ENCODE results near the gene OSMR. TPM values are rescaled to one million over a fixed set of nuclear protein-coding genes. Genes with fewer than 3 reads are reported as not detected.

Gene OSMR
- total and polyA plus RNA-seq, 5 experiments from 2014 or later: 0.13 to 0.18 TPM; not detected in 3

DNA sequence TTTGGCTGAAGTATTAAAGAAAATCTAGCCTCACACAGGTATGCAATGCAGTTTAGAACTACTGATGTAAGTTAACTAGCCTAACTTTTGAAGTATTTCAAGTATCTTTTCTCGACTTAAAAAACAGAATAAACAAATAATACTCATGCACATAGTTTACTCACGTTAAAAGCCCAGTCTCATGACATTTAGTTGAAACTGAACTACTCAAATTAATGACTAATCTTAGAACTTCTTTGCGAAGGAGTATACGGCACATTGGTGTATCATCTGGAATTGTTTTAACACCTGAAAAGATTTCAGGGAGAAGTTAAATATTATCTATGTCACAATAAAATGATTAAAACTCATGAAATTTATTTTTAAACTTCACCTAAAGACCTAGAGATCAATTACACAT lies 98.5 kb downstream of the OSMR start:
- Mint-ChIP-seq H3K4me3 (no peak overlapping the region), H3K9me3 (no peaks in the 10 kb centered on the region), H3K27me3 (no peaks in the 10 kb centered on the region), H3K4me1 (no peaks in the 10 kb centered on the region), H3K36me3 (peaks cover 9 to 71% (median 26%) of the 10 kb centered on the region in 3 donors), H3K27ac (no peak overlapping the region)
- POLR2A ChIA-PET: no interaction called here
- ATAC-seq: no peak
- no peak for DNase-seq

- Mint-ChIP-seq H3K9me3 (no peaks in the 10 kb centered on the region), H3K36me3 (peaks cover 9 to 74% (median 35%) of the 10 kb centered on the region in 3 donors), H3K4me3 (no peak overlapping the region), H3K27ac (peak overlapping the region in 1 of 10 donors; percentile 38), H3K4me1 (no peaks in the 10 kb centered on the region), H3K27me3 (no peaks in the 10 kb centered on the region)
- no peak for DNase-seq
- no peak for ATAC-seq
- POLR2A ChIA-PET: no interaction called here
These were observed 102.7 kb downstream of the OSMR start for GRCh38 chr5:38948501-38948900.

GRCh38 chr5:38953426-38954012 lies 107.7 kb downstream of the OSMR start:
- H3K36me3 Mint-ChIP-seq: peaks cover 11 to 77% (median 25%) of the 10 kb centered on the region in 3 donors
- H3K9me3 Mint-ChIP-seq: no peaks in the 10 kb centered on the region
- H3K27me3 Mint-ChIP-seq: no peaks in the 10 kb centered on the region
- POLR2A ChIA-PET: no interaction called here
- DNase-seq (no peak), ATAC-seq (no peak)
- H3K4me1 Mint-ChIP-seq: no peaks in the 10 kb centered on the region
- no peak overlapping the region for H3K4me3 Mint-ChIP-seq
- H3K27ac Mint-ChIP-seq: no peak overlapping the region

DNA sequence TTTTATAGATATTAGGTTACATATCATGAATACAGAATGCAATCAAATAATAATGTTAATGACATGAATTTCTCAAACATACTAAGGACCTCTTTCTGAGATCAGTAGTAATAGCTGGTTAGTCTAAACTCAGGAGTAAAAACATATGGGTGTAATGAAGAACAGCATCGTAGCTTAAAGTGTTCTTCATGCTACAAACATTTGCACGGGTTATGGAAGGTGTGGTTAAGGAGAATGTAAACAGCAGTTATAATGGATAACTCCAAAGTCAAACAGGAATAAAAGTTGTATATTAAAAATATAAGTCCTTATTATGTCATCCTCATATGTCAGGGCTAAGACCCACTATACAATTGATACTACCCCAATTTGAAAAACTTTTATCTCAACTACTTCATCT lies 115.9 kb downstream of the OSMR start:
- POLR2A ChIA-PET: no interaction called here
- no peak for DNase-seq
- Mint-ChIP-seq H3K4me3 (no peak overlapping the region), H3K9me3 (no peaks in the 10 kb centered on the region), H3K27ac (no peak overlapping the region), H3K27me3 (no peaks in the 10 kb centered on the region), H3K36me3 (peaks cover 0 to 82% (median 18%) of the 10 kb centered on the region in 3 donors), H3K4me1 (no peaks in the 10 kb centered on the region)
- ATAC-seq: no peak

DNA sequence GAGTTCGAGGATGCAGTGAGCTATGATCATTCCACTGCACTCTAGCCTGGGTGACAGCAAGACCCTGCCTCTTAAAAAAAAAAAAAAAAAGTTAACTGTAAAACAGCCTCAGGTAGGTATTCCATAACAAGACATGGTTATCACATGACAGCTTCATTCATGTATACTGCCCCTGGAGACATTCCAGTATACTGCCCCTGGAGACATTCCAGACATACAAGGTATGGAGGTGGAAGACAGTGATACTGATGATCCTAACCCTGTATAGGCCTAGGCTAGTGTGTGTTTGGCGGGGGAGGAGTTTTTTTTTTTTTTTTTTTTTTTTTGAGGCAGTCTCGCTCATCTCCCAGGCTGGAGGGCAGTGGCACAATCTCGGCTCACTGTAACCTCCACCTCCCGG lies 122.9 kb downstream of the OSMR start:
- H3K36me3 Mint-ChIP-seq: peaks cover 0 to 68% (median 9%) of the 10 kb centered on the region in 3 donors
- no peak overlapping the region for H3K4me3 Mint-ChIP-seq
- ATAC-seq (no peak), DNase-seq (no peak)
- H3K27me3 Mint-ChIP-seq: no peaks in the 10 kb centered on the region
- POLR2A ChIA-PET: interaction anchor here (0.7 kb wide), 1 partner anchor 147 kb away, joined by 4 read pairs; no protein-coding TSS in a partner anchor
- H3K4me1 Mint-ChIP-seq: no peaks in the 10 kb centered on the region
- H3K27ac Mint-ChIP-seq: peak overlapping the region in 1 of 10 donors; percentile 38
- no peaks in the 10 kb centered on the region for H3K9me3 Mint-ChIP-seq

- POLR2A ChIA-PET: no interaction called here
- Mint-ChIP-seq H3K27ac (no peak overlapping the region), H3K36me3 (peaks cover 0 to 71% (median 6%) of the 10 kb centered on the region in 3 donors), H3K4me1 (peaks cover 2 to 8% (median 4%) of the 10 kb centered on the region in 4 donors), H3K4me3 (no peak overlapping the region), H3K27me3 (no peaks in the 10 kb centered on the region), H3K9me3 (no peaks in the 10 kb centered on the region)
- DNase-seq: no peak
- no peak for ATAC-seq
These were observed 132.2 kb downstream of the OSMR start for GRCh38 chr5:38978036-38978435.

- Mint-ChIP-seq H3K36me3 (peaks cover 0 to 71% (median 2%) of the 10 kb centered on the region in 3 donors), H3K27ac (peak overlapping the region in 6 of 10 donors; percentile 14 to 87 (median 50)), H3K4me3 (no peak overlapping the region), H3K27me3 (no peaks in the 10 kb centered on the region), H3K4me1 (peaks cover 2 to 8% (median 5%) of the 10 kb centered on the region in 4 donors), H3K9me3 (no peaks in the 10 kb centered on the region)
- DNase-seq (no peak), ATAC-seq (no peak)
- POLR2A ChIA-PET: no interaction called here
These were observed 133.7 kb downstream of the OSMR start for GRCh38 chr5:38979535-38979934.

Other genes starting within 250 kb of the OSMR start
- gene RICTOR, start 228.4 kb downstream of the OSMR start, total RNA-seq: 100 to 1,000 TPM in 1 of 2 experiments, 10 to 100 TPM in 1; 93.4 to 102 TPM
- 10 to 100 TPM in 2 of 3 donors, 1 to 10 TPM in 1; 9.1 to 14.7 (median 11.2) TPM for gene RICTOR, start 228.4 kb downstream of the OSMR start, polyA plus RNA-seq

All from naive thymus-derived CD8-positive, alpha-beta T cell (primary cell).